ENCODE measurements around the gene PIGL.
"Not testable (repeated sequence)": the region's sequence is repeated elsewhere in the genome, so short reads cannot be mapped to it uniquely, and the experiment has no call there.

The PIGL gene

GRCh38 chr17:16273929-16274339 lies 56.9 kb downstream of the PIGL start:
- DNase-seq (ENCODE audit: low spot score): no peak

DNA sequence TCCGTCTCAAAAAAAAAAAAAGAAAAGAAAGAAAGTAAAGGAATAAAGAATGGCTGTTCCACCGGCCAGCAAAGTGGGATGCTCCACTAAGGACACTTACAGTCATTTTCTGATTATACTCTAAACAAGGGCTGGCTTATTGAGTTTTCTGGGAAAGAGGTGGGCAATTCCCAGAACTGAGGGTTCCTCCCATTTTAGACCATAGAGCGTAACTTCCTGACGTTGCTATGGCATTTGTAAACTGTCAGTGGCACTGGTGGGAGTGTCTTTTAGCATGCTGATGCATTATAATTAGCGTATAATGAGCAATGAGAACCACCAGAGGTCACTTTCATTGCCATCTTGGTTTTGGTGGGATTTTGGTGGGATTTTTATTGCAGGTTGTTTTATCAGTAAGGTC lies 58.0 kb downstream of the PIGL start:
- DNase-seq (ENCODE audit: low spot score): no peak

GRCh38 chr17:16277163-16277562 lies 60.2 kb downstream of the PIGL start:
- no peak for DNase-seq (ENCODE audit: low spot score)

DNA sequence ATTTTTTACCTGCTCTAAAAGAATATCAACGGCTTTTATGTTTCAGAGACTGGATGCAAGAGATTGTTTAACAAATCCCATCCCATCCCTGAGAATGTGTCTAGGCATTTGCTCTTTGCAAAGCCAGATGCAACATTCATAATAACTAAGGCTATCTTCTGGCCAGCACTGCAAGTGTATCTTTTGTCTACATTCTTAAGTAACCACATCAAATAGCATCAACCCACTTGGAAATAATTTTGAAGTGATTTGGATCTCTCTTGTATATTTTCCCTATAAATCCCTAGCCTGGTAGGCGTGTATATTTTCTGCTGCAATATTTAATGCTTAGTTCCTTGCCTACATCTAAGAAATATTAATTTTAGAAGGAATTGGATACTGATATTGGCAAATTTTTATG lies 64.3 kb downstream of the PIGL start:
- no peak for DNase-seq (ENCODE audit: low spot score)

DNA sequence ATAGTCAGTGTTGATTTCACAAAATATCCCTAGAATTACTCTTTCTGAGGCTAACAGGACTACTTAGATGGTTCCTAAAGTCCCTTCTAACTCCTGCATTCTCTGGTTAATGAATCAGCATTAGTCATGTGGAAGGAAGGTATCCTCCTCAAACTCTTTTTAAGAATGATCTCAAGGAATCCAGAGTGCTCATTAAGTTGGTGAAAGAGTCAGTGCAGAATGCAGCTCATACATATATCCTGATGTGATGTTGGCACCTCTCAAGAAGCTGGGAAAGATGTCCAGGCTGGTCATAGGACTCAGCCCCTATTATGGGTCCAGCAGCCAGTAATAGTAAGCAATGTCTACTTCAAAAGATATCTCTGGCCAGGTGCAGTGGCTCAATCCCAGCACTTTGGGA lies 65.5 kb downstream of the PIGL start:
- DNase-seq (ENCODE audit: low spot score): peak; percentile 75

DNA sequence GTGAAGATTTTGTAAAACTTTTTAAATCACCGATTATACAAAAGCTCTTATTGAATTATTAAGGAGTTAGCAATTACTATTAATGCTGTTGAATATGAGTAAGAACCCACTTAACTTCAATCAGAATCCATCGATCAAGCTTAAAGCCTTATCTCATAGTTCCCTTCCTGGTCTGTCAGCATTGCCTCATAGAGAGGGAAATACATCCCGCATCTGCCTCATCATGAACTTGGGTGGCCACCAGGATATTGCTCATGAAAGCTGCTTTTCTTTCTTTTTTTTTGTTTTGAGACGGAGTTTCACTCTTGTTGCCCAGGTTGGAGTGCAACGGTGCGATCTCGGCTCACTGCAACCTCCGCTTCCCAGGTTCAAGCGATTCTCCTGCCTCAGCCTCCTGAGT lies 66.7 kb downstream of the PIGL start:
- peak; percentile 49 for DNase-seq (ENCODE audit: low spot score)

DNA sequence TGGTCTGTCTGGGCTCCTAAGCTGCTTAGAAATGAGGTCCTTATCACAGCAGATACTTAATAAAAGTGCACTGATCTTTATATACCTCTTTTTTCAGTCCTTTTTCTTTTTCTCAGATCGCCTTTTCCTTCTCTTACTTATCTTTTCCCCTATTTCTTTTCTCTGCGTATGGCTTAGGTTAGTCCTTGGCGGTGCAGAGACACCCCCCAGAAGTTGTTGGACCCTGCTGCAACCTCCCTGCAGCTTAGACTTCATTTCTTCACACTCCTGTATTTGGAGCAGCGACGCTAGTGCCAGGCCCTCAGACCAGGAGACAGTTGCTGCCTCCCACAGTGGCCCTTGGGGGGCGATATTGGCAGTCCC lies 68.6 kb downstream of the PIGL start:
- no peak for DNase-seq (ENCODE audit: low spot score)

- DNase-seq (ENCODE audit: low spot score): peak; percentile 94
Observed at GRCh38 chr17:16286009-16286946, 69.3 kb downstream of the PIGL start.

DNA sequence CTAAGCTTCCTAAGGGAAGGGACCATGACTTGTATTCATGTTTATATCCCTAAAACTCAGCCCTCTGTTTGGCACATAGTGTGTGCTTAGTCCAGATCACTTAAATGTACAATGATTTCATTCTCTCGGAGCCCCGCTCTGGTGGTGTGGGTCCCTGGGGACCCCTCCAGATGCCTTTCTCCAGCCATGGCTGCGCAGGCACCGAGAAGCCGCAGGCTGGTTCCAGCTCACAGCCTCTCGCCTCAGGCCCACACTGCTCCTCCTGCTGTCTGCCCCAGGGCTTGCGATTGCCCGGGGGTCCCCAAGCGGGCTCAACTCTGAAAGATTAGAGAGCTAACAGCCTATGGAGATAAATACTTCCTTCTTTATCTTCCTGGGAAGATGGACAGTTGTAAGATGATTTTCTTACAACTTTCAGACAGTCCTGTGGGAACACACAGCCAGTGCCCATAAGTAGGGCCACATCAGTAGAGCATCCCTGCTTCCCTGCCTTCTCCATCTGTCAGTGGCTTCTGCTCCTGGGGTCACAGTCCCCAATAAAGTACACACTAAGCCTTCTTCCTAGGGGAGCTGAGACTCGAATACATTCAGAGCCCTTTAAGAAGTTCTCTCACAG lies 70.0 kb downstream of the PIGL start:
- no peak for DNase-seq (ENCODE audit: low spot score)

GRCh38 chr17:16287563-16288027 lies 70.6 kb downstream of the PIGL start:
- no peak for DNase-seq (ENCODE audit: low spot score)

DNA sequence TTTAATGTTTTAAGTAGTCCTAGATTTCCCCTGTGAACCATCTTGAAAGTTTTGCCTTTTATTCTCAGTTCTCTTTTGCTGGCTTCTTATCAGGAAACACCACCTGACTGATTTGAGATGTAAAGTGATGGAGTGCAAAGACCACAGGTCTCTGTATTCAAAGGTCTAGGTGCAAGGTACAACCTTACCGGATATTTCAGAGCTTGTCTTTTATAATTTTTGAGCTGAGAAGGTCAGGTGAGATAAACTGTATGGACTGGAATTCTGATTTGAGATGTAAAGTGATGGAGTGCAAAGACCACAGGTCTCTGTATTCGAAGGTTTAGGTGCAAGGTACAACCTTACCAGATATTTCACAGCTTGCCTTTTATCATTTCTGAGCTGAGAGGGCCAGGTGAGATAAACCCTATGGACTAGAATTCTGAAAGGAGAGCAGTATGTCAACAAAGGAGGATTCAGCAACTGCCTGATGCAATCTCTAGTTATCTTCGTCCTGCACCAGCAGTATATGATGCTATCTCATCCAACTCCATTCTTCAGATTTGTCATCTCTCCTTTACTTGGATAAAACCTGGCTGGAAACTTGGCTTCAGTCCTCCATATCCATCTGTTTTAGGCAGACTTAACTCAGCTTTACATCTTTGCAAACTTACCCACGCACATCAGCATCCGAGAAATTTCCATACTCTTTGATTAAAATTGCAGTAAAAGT lies 72.0 kb downstream of the PIGL start:
- no peak for DNase-seq (ENCODE audit: low spot score)

- DNase-seq (ENCODE audit: low spot score): no peak
Observed at GRCh38 chr17:16293931-16294330, 76.9 kb downstream of the PIGL start.

- DNase-seq (ENCODE audit: low spot score): no peak
Observed at GRCh38 chr17:16294560-16294959, 77.5 kb downstream of the PIGL start.

GRCh38 chr17:16296072-16296471 lies 79.1 kb downstream of the PIGL start:
- DNase-seq (ENCODE audit: low spot score): not testable (repeated sequence)

DNA sequence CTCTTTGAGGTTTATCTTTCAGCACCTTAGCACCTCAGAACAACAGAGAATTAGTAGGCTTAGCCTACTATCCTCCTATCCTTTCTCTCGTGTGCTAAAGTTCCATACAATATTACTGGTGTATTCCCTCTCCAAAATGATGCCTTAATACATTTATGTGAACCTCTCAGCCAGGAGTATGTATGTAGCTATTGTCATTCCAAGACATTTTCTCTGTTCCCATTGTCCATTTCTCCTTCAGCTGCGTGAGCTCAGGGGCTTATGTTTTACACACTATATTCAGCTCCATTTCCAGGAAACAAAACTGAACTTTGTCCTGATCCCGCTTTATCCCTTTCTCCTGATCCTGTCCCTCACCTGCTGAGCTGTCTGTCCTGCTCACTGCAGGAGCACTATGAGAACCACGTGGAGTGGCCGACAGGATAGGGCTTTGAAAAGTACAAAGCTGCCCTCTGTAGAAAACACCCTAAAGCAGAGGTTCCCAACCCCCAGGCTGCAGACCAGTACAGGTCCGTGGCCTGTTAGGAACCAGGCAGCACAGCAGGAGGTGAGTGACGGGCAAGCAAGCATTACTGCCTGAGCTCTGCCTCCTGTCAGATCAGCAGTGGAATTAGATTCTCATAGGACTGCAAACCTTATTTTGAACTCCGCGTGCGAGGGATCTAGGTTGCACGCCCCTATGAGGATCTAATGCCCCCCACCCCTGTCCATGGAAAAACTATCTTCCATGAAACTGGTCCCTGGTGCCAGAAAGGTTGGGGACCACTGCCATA lies 80.5 kb downstream of the PIGL start:
- DNase-seq (ENCODE audit: low spot score): no peak

- DNase-seq (ENCODE audit: low spot score): no peak
Observed at GRCh38 chr17:16298140-16298662, 81.2 kb downstream of the PIGL start.

- DNase-seq (ENCODE audit: low spot score): no peak
Observed at GRCh38 chr17:16300554-16300953, 83.5 kb downstream of the PIGL start.

DNA sequence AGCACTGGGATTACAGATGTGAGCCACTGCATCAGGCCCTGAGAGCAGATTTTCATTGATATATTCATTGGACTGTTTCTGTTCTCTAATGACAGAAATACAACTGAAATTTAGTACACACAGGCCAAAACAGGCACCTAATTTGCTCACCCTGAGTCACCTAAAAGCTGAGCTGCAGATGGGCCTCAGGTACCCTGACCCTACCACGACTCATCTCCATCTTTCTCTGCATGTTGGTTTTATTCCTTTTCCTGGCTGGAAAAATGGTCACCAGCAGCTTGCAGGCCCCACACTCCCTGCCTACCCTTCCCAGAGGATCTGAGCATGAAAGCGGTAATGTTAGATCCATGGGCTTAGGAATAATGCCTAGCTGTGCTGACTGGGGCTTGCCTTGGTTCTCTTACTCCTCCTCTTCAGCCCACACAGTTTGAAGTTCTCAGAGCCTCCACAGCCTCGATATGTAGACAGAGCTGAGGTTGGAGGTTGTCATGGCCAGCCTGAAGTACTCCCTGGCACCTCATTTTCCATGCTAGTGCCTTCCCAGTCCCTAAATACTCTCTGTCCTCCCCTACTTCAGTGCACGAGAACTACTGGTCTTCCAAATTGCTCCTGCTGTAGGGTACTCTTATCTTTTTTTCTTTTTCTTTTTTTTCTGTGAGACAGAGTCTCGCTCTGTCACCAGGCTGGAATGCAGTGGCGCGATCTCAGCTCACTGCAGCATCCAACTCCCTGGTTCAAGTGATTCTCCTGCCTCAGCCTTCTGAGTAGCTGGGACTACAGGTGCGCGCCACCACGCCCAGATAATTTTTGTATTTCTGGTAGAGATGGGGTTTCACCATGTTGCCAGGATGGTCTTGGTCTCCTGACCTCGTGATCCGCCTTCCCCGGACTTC lies 85.2 kb downstream of the PIGL start:
- no peak for DNase-seq (ENCODE audit: low spot score)

DNA sequence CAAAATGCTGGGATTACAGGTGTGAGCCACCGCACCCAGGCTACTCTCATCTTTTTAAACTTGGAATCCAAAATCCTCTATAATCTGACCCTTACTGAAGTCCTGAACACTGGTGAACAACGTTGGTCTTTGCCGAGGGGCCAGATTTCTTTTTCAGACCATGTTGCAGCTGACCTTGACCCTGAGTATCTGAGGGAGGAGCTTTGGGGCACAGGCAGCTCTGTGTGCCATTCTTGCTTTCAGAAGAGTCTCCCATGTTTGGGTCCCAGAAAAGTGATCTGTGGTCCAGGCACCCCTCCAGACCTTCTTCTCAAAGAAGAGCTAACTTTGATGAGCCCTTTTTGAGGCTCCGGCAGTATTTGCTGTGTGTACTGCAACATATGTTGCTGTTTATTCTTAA lies 85.8 kb downstream of the PIGL start:
- no peak for DNase-seq (ENCODE audit: low spot score)

DNA sequence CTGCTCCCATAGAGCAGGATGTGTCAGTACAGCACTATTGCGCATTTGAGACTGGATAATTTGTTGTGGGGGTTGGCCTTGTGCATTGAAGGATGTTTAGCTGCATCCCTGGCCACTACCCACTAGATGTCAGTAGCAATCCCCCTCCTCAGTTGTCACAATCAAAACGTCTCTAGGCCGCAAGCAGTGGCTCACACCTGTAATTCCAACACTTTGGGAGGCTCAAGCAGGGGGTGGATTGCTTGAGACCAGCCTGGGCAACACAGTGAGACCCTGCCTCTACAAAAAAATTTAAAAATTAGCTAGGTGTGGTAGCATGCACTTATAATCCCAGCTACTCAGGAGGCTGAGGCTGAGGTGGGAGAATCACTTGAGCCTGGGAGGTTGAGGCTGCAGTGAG lies 87.8 kb downstream of the PIGL start:
- DNase-seq (ENCODE audit: low spot score): peak; percentile 33

- no peak for DNase-seq (ENCODE audit: low spot score)
Observed at GRCh38 chr17:16306211-16306610, 89.2 kb downstream of the PIGL start.
